22Rv1 (cell line): ENCODE results near the gene CCDC183.
A peak's percentile ranks its signal among the peaks of the same experiment; 100 is the strongest.

Experiments
- CTCF ChIP-seq: fragments of 450-650 bp; IDR thresholded peaks from 2 replicates; pipeline ENCODE4 v1.5.1; 2017; ENCODE audit warnings: mild to moderate bottlenecking
- ZFX ChIP-seq: fragments of 450-650 bp; IDR thresholded peaks from 2 replicates; pipeline ENCODE4 v1.6.1; 2017; ENCODE audit warnings: antibody characterized with exemption, borderline replicate concordance

GRCh38 chr9:136769710-136770191 is 26.4 kb upstream of the CCDC183 start:
- peak; percentile 49 for TF ChIP-seq CTCF
- TF ChIP-seq ZFX = no peak
